ENCODE measurements around the gene NCEH1. TPM values are rescaled to one million over a fixed set of nuclear protein-coding genes. Genes with fewer than 3 reads are reported as not detected.

Gene NCEH1
- total and polyA plus RNA-seq, 9 of the 15 experiments (the other 6 are each of a cell fraction or from before 2014, with no cell fraction given): 1.3 to 5.0 (median 2.8) TPM

DNA sequence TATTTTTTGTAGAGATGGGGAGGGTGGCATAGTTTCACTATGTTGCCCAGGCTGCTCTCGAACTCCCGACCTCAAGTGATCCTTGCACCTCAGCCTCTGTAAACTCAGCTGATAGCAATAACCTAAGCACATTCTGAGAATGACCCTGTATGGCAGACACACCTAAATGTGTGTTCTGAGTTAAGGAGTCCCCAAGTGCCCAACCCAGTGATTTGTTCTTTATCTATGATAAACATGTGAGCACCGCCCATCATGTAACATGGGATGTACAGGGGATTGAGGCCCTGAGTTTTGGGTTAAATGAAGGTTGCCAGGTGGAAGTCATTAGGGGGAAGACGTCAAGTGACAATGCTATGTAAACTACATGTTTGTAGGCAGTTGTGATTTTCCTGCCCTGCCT, 5.7 kb downstream of the NCEH1 start (continued):
- no peak for TF ChIP-seq ZNF764 (CRISPR knock-in tag; IDR thresholded peaks at IDR 0.05; ENCODE audit: low read depth)
- TF ChIP-seq, protein P1, sequence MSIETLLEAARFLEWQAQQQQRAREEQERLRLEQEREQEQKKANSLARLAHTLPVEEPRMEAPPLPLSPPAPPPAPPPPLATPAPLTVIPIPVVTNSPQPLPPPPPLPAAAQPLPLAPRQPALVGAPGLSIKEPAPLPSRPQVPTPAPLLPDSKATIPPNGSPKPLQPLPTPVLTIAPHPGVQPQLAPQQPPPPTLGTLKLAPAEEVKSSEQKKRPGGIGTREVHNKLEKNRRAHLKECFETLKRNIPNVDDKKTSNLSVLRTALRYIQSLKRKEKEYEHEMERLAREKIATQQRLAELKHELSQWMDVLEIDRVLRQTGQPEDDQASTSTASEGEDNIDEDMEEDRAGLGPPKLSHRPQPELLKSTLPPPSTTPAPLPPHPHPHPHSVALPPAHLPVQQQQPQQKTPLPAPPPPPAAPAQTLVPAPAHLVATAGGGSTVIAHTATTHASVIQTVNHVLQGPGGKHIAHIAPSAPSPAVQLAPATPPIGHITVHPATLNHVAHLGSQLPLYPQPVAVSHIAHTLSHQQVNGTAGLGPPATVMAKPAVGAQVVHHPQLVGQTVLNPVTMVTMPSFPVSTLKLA (conservative IDR thresholded peaks at IDR 0.05): peak in 1 of 2 experiments; percentile 30; a peak in 1 of 4 replicates
- peak; percentile 58; the same call in 1 of the 2 replicates for TF ChIP-seq POLR2AphosphoS5 (IDR thresholded peaks at IDR 0.05; ENCODE audit: control insufficient read depth, insufficient read depth, low read depth, low read length)
- TF ChIP-seq MEIS2 (IDR thresholded peaks at IDR 0.05; ENCODE audit: partially characterized antibody): peak; percentile 19
- TF ChIP-seq NFIC (IDR thresholded peaks at IDR 0.05): peak; percentile 42; the same call in 1 of the 2 replicates
- peak; percentile 88 for TF ChIP-seq CBFA2T3 (IDR thresholded peaks at IDR 0.05)
- TF ChIP-seq RCOR1 (IDR thresholded peaks at IDR 0.05; ENCODE audit: borderline replicate concordance in 1 of 2, low read depth in 2 of 2, low read length in 2 of 2): peak; percentile 73 to 76; a peak in 3 of 4 replicates
- TF ChIP-seq KDM1A (IDR thresholded peaks at IDR 0.05): peak; percentile 85 to 86
- no peak for TF ChIP-seq MCM7 (IDR thresholded peaks at IDR 0.05)
- no peak for TF ChIP-seq CAMTA2 (CRISPR knock-in tag; conservative IDR thresholded peaks at IDR 0.05)
- peak; percentile 73 for TF ChIP-seq CBFA2T2 (conservative IDR thresholded peaks at IDR 0.05)
- TF ChIP-seq TAL1 (IDR thresholded peaks at IDR 0.05): peak; percentile 74
- TF ChIP-seq STAT5A (IDR thresholded peaks at IDR 0.05; ENCODE audit: borderline replicate concordance, low read length): peak; percentile 55; the same call in 1 of the 2 replicates
